ENCODE measurements around the gene NKD2. TPM values are rescaled to one million over a fixed set of nuclear protein-coding genes. Genes with fewer than 3 reads are reported as not detected.

The NKD2 gene
- polyA plus RNA-seq, 3 donors, result 16.4 to 21.1 (median 20.5) TPM

- DNase-seq, result no peak
Observed at GRCh38 chr5:976849-977751, 31.5 kb upstream of the NKD2 start.

GRCh38 chr5:978054-978453 is 30.5 kb upstream of the NKD2 start:
- no peak for DNase-seq

GRCh38 chr5:978693-979092 is 29.9 kb upstream of the NKD2 start:
- no peak for DNase-seq

GRCh38 chr5:979100-979817 is 29.3 kb upstream of the NKD2 start:
- no peak for DNase-seq

GRCh38 chr5:980001-980588 is 28.5 kb upstream of the NKD2 start:
- no peak for DNase-seq

- peak; percentile 78 for DNase-seq
Observed at GRCh38 chr5:980966-981365, 27.6 kb upstream of the NKD2 start.

- DNase-seq, result no peak
Observed at GRCh38 chr5:981456-981855, 27.1 kb upstream of the NKD2 start.

GRCh38 chr5:982377-983237 is 26.0 kb upstream of the NKD2 start:
- no peak for DNase-seq

- DNase-seq, result no peak
Observed at GRCh38 chr5:983238-983524, 25.4 kb upstream of the NKD2 start.

- DNase-seq, result no peak
Observed at GRCh38 chr5:983568-983967, 25.0 kb upstream of the NKD2 start.

GRCh38 chr5:984774-985173 is 23.8 kb upstream of the NKD2 start:
- no peak for DNase-seq

GRCh38 chr5:987761-988160 is 20.8 kb upstream of the NKD2 start:
- no peak for DNase-seq

- no peak for DNase-seq
Observed at GRCh38 chr5:988322-988721, 20.3 kb upstream of the NKD2 start.

GRCh38 chr5:989961-990530 is 18.6 kb upstream of the NKD2 start:
- no peak for DNase-seq

- DNase-seq, result no peak
Observed at GRCh38 chr5:991472-992267, 16.9 kb upstream of the NKD2 start.

GRCh38 chr5:994272-994607 is 14.4 kb upstream of the NKD2 start:
- no peak for DNase-seq

- no peak for DNase-seq
Observed at GRCh38 chr5:994821-995220, 13.8 kb upstream of the NKD2 start.

GRCh38 chr5:995318-995717 is 13.3 kb upstream of the NKD2 start:
- no peak for DNase-seq

- DNase-seq, result peak; percentile 61
Observed at GRCh38 chr5:997001-997474, 11.6 kb upstream of the NKD2 start.

GRCh38 chr5:997711-998110 is 10.9 kb upstream of the NKD2 start:
- no peak for DNase-seq
